Neural crest cell (in vitro differentiated cells): ENCODE results near the gene NUTM2E. TPM values are rescaled to one million over a fixed set of nuclear protein-coding genes. Genes with fewer than 3 reads are reported as not detected.
"Not testable (repeated sequence)": the region's sequence is repeated elsewhere in the genome, so short reads cannot be mapped to it uniquely, and the experiment has no call there.

Experiments
- DNase-seq: peaks from one replicate; pipeline ENCODE4 v3.0.0; 2021; ENCODE audit warnings: low read depth, mixed read lengths, low spot score
- H3K27ac Mint-ChIP-seq: one replicate; pipeline ENCODE4 v1.8.0; 2021; ENCODE audit warnings: mild to moderate bottlenecking, mixed read lengths; ENCODE audit not compliant: unreplicated experiment
- H3K27me3 Mint-ChIP-seq: 2 replicates; pipeline ENCODE4 v1.8.0; 2021; ENCODE audit warnings: low read depth, mild to moderate bottlenecking, mixed read lengths
- H3K36me3 Mint-ChIP-seq: 2 replicates; pipeline ENCODE4 v1.8.0; 2021; ENCODE audit warnings: low read depth, mild to moderate bottlenecking, mixed read lengths
- H3K4me1 Mint-ChIP-seq: 2 replicates; pipeline ENCODE4 v1.8.0; 2021; ENCODE audit warnings: mixed read lengths
- H3K4me3 Mint-ChIP-seq: one replicate; pipeline ENCODE4 v1.8.0; 2021; ENCODE audit warnings: mild to moderate bottlenecking, mixed read lengths
- H3K9me3 Mint-ChIP-seq: 2 replicates; pipeline ENCODE4 v1.8.0; 2021; ENCODE audit warnings: mixed read lengths
- total RNA-seq: library from RNA; stranded (reverse); gene quantifications from 2 replicates; pipeline ENCODE4 v1.2.1, GENCODE V29; 2021

NUTM2E gene
- total RNA-seq, 1 donor from 2014 or later: 1.6 TPM

- H3K4me1 Mint-ChIP-seq, DNase-seq, H3K27me3 Mint-ChIP-seq, H3K27ac Mint-ChIP-seq, H3K4me3 Mint-ChIP-seq, H3K36me3 Mint-ChIP-seq, H3K9me3 Mint-ChIP-seq: not testable (repeated sequence)
Measured at GRCh38 chr10:79869439-79870097, 43.0 kb downstream of the NUTM2E start.

DNA sequence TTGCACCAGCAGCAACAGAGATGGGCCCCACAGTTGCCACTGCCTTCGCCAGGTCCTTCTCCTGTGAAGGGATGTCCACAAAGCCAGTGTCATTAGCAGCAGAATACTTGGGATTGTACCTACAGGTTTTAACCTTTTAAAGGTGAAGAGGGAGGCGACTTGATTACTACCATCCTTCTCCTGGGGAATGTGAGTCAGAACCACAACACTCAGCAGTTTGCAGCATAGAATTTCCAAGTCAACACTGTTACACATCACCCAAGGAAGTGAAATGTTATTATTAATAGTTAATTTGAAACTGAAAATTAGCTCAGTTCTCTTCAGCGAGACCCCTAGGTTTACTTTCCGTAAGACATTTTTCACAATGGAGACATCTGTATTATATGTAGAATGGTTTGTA is 45.2 kb downstream of the NUTM2E start:
- H3K27me3 Mint-ChIP-seq, H3K4me1 Mint-ChIP-seq, H3K27ac Mint-ChIP-seq, H3K36me3 Mint-ChIP-seq, H3K4me3 Mint-ChIP-seq, H3K9me3 Mint-ChIP-seq, DNase-seq: not testable (repeated sequence)

Other genes starting within 250 kb of the NUTM2E start
- gene SFTPA1, start 215.8 kb upstream of the NUTM2E start, total RNA-seq: not detected in 2 replicates
- gene NUTM2B, start 123.5 kb upstream of the NUTM2E start, total RNA-seq: 1.8 TPM in 2 replicates
- gene SFTPD, start 122.4 kb downstream of the NUTM2E start, total RNA-seq: not detected in 2 replicates